GM21360 (cell line): ENCODE results near the gene NAA16.
A peak's percentile ranks its signal among the peaks of the same experiment; 100 is the strongest.
"Not testable (repeated sequence)": the region's sequence is repeated elsewhere in the genome, so short reads cannot be mapped to it uniquely, and the experiment has no call there.

Experiments used
- ATAC-seq: cut with Tn5 transposase; IDR thresholded peaks from one replicate; pipeline ENCODE4 v1.9.1; 2021; ENCODE audit warnings: mild to moderate bottlenecking, moderate library complexity; ENCODE audit not compliant: unreplicated experiment

The NAA16 gene

DNA sequence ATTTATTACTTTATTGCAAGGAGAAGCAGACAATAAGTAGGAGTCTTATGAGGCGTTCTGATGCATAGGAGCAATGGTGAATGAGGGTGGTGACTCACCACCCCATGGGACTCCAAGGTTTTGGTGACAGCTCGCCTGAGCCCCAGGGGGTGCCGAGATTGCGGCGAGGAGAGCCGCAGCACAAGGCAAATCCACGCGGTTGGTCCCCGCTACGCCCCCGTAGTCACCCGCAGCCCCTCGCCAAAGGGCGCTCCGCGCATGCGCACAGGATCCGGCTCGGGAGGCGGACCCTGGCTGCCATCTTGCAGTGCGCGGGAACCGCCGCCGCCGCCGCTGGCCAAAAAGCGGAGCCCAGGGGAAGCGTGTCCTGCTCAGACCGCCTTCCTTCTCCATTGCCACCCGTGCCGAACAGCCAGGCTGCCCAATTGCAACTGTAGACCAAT, at the start of gene NAA16:
Gene NAA16 (plus strand): TSS at position 305 of the 443 bp plus-strand sequence. CDS start 262 bp downstream, outside the sequence.
- peak; percentile 62 for ATAC-seq

DNA sequence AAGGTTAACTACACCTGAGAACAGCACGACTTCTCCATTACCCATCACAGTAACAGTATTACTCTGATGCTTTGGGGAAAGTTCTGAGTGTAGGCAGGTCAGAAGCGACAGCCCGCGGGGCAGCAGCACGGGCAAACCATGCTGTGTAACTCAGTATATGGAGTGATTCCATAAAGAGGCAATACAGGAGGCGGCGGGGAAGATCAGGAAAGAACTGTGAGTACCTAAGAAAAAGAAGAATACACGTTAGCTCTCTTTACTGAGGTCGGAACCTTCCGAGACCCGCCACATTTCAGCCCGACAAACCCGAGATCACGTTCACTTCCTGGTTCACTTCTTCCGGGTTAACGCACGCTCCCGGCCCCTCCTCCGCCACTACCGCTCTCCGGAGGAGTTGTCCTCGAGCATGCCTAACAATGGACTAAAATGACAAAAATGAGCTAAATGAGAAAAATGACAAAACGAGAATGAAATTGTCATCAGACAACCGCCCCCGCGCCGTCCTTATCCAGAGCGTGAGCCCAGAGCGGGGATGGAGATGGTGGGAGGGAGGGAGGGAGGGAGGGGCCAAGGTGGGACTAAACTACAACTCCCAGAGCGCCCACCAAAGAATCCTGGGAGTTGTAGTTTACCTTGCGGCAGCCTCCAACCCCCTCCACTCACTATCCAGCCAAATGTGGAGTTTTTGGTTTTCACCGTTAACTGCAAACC, 47.7 kb upstream of the NAA16 start, which contains the start of gene MTRF1:
Gene MTRF1 (minus strand): TSS at position 316 of the 711 bp plus-strand sequence. CDS start 2,669 bp downstream, outside the sequence.
- peak; percentile 93 for ATAC-seq

DNA sequence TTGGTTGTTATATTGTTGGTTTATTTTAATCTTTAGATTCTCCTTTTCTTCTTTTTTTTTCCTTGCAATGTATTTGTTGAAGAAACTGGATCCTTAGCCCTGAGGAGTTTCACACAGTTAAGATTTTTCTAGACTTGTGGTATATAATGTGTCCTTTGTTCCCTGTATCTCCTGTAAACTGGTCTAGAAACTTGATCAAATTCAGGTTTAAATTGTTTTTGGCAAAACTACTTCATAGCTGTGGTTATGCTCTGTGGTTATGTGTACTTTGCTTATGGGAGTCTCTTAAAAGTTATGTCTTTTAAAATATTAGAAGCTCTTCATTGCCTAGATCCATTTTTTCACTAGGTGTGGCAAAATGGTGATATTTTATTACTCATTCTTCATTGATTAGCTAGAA, 44.0 kb upstream of the NAA16 start:
- ATAC-seq, result no peak

DNA sequence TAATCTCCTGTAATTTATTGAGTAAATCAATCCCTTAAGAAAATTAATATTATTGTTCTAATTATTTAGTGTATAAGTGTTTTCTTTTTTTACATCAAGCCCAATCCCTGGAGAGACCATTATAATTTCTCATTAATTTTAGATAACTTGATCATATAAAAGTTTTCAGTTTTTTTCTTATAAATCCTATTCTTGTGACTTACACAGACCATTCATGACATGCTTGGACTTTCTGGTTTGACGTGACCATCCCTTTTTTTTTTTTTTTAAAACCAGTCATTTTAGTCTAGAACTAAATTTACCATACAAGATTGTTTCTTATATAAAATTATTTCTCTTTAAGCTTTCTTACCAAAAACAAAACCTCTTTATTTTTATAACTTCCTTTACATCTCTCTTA, 42.3 kb upstream of the NAA16 start:
- ATAC-seq, result no peak

DNA sequence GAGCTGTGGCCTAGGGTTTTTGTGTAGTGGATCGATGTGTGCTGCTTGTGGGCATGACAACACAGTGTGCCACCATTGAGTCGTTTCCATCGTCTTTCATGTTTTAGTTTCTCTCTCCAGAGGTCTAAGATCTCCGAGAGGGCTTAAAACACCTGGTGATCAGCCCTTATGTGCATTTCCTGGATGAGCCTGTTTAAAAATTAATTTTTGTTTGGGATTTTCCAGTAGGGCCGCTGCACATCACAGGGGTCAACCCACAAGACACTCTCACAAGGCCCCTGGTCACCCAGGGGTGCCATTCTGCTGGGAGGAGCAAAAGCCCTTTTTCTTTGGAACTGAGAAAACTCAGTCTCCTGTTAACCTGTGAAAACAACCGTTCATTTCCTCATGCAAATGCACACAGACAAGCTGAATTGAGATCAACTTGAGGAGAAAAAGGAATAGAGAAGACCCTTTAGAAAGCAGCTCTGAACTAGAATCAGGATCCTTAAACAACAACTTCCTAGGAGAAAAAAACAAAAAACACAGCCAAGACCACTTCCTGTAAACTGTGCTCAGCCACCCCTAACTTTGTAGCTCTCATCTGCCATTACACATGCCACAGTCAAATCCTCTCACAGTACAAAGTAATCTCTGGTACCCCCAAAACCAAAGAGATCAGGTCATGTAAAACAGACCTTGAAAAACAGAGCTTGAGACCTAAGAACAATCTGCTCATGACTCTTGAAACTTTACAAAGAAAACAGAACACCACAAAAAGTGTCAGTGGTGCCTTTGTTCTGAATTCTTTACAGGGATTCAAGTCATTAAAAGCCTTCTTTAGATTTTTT, 39.4 kb upstream of the NAA16 start:
- no peak for ATAC-seq

DNA sequence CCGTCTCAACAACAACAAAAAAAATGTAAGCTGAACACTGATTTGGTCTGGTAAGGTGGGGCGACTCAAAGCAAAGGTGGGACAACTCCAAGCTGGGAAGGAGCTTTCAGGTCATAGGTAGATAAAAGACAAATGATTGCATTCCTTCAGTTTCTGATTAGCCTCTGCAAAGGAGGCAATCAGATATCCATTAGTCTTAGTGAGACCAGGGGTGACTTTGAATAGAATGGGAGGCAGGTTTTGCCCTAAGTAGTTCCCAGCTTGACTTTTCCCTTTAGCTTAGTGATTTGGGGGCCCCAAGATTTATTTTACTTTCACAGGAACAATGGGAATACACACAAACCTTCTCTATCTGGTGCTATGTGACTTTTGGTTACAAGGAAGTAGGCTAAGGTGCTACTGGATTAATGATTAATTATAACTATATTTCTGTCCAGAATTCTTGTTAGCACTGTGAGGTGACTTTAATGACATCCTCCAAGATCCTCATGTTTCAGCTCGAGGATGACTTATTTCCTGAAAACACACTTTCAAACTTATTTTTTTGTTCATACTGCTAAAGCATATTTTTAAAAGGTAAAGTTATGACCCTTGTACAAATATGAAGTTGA, 37.1 kb upstream of the NAA16 start:
- ATAC-seq, result no peak

DNA sequence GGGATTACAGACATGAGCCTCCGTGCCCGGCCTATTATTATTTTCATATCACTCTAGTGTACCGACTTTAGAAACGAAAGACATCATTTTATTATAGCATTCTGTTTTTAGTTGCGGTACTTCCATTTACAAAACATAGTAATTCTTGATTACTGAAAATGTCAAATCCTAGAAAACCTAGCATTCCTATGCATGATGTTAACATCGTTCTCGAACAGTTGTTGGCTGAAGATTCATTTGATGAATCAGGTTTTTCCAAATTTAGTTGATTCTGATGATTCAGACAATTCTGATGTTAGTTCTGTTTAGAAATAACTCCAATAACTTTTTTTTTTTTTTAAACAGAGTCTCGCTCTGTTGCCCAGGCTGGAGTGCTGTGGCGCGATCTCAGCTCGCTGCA, 36.2 kb upstream of the NAA16 start:
- ATAC-seq, result no peak

DNA sequence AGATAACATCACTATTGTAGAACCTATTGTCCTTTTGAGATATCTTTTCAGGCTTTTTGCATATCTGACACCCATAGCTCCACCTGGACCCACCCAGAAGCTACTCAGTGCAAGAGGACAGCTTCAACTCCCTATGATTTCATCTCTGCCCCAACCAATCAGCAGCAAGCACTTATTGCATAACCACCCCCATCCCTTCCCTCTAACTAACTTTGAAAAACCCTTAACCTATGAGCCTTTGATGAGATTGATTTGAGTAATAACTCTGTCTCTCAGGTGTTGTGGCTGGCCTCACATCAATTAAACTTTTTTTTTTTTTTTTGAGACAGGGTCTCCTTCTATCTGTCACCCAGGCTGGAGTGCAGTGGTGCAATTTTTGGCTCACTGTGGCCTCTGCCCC, 34.2 kb upstream of the NAA16 start:
- ATAC-seq, result no peak

DNA sequence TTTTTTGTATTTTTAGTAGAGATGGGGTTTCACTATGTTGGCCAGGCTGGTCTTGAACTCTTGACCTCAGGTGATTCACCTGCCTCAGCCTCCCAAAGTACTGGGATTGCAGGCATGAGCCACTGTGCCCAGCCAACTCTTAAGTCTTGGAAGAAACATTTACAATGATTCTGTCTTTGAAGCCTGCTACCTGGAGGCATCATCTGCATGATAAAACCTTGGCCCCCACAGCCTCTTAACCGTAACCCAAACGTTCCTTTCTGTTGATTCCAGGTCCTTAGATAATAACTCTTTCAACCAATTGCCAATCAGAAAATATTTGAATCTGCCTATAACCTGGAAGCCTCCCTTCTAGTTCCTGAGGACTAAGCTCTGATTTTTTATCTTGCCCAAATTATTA, 31.9 kb upstream of the NAA16 start:
- not testable (repeated sequence) for ATAC-seq

DNA sequence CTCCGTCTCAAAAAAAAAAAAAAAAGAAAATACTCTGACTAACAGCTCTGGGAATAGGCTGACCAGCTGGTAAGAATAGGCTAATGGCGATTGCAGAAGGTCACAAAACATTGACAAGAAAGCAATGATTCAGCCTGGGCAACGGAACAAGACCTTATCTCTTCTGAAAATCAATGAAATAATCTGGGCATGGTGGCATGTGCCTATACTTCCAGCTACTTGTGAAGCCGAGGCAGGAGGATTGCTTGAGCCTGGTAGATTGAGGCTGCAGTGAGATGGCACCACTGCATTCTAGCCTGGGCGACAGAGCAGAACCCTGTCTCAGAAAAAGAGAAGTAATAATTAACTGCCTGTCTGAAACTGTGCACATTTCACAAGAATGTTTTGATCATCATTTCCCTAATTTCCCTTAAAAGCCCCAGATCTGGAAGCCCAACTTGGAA, 28.9 kb upstream of the NAA16 start:
- ATAC-seq, result no peak

DNA sequence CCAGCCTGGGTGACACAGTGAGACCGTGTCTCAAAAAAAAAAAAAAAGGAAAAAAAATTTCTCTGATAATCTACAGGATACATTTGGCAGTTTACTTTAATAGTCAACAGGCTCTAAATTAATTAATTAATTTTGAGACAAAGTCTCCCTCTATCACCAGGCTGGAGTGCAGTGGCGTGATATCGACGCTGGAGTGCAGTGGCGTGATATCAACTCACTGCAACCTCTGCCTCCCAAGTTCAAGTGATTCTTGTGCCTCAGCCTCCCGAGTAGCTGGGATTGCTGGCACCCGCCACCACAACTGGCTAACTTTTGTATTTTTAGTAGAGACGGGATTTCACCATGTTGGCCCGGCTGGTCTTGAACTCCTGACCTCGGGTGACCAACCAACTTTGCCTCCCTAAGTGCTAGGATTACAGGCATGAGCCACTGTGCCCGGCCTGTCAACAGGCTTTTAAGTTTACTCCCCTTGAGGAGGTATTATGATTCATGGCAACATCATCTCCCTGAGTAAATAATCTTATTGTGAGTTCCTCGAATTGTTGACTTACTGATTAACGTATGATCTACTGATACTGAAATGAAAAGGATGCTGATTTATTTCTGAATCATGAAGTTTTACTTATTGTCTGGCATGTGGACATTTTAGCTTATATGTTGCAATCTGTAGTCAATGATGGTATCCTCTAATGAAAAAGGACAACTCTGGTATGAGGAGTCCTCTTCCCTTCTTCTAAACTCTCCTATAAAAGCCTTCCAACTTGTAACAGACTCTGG, 26.4 kb upstream of the NAA16 start:
- no peak for ATAC-seq

DNA sequence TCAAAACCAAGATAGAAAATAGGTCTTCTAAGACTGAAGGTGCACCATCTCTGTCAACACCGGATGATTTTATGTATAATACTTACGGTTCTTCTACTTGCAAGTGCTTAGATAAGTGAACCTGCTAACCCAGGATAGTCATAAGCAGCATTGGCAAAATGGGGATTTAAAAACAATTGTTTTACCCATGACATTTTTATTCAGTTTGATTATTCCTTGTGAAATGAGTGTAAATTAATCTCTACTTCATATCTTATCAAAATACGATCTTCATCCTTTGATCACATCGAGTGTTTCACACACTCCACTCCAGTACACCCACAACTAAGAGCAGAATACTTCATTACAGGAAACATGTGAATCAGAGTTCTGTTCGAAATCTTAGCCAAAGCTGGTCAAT, 24.7 kb upstream of the NAA16 start:
- ATAC-seq, result no peak

DNA sequence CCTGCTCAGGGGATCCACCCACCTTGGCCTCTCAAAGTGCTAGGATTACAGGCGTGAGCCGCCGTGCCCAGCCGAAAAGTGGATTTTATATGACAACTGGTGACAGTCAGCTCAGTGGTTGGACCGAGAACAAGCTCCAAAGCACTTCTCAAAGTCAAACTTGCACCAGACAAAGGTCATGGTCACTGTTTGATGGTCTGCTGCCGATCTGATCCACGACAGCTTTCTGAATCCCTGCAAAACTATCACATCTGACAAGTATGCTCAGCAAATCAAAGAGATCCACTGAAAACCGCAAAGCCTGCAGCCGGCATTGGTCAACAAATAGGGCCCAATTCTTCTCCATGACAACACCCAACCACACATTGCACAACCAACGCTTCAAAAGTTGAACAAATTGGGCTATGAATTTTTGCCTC, 21.6 kb upstream of the NAA16 start:
- no peak for ATAC-seq

DNA sequence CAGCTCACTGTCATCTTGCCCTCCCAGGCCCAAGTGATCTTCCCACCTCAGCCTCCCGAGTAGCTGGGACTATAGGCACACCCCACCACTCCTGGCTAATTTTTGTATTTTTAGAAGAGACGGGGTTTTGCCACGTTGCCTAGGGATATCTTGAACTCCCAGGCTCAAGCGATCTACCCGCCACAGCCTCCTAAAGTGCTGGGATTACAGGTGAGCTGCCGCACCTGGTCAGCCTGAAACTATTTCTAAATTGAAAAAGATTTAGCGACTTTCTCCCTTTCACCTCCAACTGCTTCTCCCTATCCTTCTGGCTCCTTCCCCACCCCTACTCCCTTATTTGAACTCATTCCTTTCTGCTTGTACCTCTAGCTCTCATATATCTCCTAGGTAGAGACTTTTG, 19.8 kb upstream of the NAA16 start:
- no peak for ATAC-seq

DNA sequence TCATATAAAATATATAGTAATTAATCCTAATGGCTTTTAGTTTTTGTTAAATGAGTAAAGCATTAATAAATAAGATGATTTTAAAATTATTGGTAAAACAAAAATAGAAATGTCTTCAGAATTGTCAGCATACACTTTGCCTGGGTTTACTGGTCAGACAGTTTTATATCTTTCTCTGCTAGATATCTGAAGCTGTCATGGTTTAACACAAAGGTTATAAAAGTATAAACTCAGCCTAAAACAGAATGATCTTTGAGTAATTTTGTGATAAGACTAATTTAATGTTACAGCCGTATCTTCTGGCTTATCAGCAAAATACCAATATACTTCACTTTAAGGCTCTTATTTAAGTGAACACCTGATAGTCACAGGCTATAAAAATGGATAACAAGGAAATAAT, 17.8 kb upstream of the NAA16 start:
- ATAC-seq, result no peak

DNA sequence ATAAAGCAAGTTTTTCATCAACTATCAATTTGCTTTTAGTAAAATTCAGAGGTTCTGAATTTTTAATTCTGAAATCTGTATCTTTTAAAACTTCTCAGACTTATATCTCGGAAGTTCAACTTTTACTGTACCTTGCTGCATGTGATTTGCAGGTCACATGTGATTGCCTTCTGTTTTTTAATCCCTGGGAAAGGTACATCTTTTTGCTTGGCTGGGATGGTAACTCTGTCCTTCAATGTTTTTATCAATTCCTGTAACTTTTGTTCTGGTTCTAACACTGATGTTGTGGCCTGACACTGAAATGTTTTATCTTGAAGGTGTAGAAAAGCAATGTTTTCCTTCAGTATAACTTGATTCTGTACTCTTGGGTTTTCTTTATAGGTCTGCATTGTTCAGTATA, 16.2 kb upstream of the NAA16 start:
- ATAC-seq, result no peak

DNA sequence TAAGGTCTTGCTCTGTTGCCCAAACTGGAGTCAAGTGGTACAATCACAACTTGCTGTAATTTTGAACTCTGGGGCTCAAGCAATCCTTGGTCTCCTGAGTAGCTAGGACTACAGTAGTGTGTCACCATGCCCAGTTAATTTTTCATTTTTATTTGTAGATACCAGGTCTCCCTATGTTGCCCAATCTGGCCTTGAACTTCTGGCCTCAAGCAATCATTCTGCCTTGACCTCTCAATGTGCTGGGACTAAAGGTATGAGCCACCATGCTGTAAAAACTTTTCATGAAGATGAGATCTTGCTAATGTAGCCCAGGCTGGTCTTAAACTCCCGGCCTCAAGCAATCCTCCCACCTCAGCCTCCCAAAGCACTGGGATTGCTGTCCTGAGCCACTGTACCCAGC, 15.1 kb upstream of the NAA16 start:
- ATAC-seq, result no peak

DNA sequence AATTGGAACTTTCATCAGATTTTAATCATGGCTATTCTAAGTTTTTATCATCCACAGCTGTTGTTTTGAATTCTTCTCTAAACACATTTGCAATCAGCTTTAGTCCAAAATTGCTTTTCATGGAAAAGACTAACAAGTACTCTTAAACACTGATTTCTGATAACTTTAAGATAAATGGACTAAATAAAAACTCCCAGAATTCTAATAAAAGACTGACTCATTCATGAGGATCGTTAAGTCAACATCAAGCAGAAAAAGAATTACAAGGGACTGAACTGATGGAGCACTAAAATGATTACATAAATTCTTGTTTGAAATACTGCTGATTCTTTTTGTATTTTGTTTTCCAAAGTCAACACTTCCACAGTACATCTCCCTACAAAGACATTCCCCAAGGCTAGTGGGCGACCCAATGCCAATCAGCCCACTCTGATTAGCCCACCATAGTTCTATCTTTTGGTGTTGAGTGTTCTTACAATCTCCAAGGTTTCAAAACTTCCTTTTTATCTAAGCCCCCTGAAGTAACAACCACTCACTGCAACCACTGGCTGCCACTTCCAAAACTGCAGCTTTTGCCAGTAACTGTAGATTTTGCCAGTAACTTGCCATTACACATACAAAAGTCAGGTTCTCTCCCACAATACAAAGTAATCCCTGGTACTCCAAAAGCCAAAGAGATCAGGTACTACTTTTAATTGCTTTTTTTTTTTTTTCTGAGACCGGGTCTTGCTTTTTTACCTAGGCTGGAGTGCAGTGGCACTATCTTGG, 14.0 kb upstream of the NAA16 start:
- ATAC-seq, result no peak

DNA sequence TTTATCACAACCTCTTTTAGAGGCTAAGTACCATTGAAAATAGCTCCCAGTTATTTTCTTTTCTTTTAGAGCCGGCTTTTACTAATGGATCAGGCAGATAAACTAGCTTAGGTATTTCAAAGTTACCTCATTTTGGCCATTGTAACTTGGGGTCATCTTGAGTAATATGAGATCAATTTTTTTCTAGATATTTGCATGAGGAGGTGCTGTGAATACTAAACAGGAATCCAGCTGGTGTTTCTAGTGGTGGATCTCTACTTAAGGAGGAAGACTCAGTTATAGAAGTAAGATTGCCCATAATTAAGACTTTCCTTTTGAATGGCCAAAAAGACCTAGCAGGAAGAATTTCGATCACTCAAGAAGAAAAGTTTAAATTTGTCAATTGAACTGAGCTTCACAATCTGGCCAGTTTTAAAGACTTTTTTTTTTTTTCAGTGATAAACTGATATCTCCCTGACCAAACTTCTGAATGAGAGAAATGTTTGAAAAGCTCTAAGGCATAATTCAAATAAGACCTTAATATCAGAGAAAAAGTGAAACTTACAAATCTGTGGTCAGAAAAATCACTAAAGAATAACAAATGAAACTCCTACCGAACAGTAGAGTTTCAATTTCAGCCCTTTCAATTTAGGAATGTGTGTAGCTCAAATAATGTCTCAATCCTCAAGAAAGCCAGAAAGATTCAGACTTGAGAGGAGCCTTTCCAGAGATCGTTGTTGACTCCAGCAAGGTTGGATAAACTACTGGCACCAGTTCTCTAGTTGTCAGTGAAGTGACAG, 11.6 kb upstream of the NAA16 start:
- ATAC-seq, result no peak
